GM21367 (cell line): ENCODE measurements around the gene ITPR2.
"Not testable (repeated sequence)": the region's sequence is repeated elsewhere in the genome, so short reads cannot be mapped to it uniquely, and the experiment has no call there.

Source experiments
- ATAC-seq: cut with Tn5 transposase; IDR thresholded peaks from one replicate; pipeline ENCODE4 v1.9.1; 2021; ENCODE audit not compliant: unreplicated experiment

Gene ITPR2

DNA sequence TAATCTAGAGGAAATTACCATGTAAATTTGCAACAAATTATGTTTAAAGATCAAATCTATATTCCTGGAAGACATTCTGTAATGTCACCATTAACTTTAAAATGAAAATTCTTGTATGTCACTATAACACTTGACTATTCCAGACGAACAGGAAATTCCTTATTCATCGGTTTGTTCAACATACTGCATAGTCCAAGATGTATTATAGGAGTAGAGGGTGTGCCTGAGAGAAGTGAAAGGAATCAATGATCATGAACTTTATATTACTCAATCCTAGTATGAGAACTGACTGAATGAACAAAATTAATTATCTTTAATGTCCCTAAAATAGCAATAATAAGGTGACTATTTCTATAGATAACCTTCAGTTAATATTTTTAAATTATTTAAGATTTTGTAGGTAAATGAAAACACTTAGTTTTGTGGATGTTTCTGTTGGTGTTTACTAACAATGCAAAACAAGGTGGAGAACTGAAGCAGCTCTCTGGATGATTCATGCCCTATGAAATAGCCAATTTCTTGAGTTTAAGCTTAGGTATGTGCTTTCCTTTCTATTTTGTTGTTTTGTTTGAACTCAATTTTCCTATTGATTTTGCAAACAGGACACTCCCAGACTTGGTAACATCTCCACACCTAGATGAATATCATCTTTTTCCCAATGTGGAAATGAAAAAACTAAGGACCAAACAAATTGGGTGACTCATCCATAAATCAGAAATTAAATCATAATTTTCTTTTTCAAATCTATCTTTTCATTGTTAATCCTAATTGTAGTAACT is 18.2 kb upstream of the ITPR2 start:
- ATAC-seq: no peak

DNA sequence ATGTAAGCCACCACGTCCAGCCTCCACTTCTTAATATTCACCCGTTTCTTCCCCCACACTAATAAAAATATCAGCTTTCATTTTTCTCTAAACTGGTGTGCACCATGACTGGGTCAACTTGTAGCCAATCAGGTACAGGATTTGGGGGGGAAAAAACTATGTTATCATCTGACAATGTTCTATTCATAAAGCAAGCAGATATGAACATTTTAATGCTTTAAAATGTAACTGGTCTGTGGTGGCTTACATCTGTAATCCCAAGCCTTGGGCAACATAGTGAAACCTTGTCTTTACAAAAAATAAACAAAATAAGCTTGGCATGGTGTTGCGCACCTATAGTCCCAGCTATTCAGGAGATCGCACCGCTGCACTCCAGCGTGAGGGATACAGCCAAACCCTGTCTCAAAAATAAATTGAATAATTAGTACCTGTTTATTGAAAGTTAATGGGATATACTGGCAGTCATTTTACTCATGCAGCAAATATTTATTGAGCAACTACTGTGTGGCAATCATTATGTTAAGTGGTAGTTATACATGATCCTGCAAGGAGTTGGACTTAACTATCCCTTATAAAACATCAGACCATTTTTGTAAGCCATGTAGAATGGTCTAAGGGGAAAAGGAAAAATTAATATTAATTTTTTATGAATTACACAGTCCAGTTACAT is 15.3 kb upstream of the ITPR2 start:
- no peak for ATAC-seq

DNA sequence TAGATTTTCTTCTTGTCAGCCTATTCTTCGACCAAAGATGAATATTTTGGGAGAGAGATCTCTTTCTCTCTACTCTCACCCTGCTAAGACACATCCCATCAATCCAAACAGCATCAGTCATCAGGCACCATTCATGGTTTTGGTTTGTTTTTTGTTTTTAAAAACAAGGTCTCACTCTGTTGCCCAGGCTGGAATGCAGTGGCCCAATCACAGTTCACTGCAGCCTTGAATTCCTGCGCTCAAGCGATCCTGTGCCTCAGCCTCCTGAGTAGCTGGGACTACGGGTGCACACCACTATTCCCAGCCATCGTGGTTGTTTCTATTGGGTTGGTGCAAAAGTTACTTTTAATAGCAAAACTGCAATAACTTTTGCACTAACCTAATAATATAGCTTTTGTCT is 14.4 kb upstream of the ITPR2 start:
- no peak for ATAC-seq

DNA sequence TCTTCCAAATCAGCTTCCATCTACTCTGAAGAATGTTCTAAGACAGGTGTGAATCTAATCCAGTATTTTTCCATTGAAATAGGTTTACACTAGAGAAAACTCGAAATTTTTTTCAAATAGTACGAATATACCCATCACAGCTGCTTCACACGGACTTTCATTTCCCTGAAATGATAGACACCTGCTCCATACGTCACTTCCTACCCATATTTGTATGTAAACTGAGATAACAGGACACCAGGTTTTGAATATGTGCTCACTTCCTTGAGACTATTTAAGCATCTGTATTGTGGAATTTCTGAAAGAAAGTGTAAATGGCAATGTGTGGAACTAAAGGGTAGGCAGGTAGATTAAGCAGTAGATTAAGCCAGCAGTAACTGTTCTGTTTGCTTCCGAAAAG is 13.4 kb upstream of the ITPR2 start:
- no peak for ATAC-seq

DNA sequence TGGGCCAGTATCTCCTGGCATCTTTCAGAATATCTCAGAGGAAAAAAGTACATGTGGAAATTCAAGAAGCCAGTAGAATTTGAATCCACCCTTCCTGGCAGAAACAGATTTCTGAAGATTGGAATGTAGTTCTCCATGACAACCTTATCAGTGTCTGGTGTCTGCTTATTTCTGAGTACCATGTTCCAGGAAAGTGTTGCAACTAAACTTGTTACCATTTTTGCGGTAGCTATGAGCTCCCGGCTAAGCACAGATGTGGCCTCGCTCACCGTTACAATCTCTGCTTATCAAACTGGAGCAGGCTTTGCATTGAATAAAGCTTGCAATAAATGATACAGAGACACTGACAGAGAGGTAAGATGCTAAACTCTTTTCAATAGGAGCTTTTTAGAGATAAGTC is 13.0 kb upstream of the ITPR2 start:
- no peak for ATAC-seq

DNA sequence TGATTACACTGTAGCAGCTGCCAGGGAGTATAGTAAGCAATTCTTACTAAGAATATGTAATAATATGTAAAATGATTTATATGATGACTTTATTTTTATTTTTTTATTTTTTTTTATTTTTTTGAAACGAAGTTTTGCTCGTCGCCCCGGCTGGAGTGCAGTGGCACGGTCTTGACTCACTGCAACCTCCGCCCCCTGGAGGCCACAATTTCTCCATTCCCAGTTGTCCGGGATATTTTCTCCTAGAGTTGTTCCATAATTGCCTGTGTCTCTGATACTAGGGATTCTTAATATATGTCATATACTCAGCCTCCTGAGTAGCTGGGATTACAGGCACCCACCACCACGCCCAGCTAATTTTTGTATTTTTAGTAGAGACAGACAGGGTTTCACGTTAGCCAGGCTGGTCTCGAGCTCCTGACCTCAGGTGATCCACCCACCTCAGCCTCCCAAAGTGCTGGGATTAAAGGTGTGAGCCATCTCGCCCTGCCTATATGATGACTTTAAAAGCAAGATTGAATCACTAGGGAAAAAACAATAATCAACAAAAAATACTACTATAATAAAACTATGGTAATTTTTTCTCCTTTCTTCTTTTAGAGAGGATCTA is 12.2 kb upstream of the ITPR2 start:
- no peak for ATAC-seq

DNA sequence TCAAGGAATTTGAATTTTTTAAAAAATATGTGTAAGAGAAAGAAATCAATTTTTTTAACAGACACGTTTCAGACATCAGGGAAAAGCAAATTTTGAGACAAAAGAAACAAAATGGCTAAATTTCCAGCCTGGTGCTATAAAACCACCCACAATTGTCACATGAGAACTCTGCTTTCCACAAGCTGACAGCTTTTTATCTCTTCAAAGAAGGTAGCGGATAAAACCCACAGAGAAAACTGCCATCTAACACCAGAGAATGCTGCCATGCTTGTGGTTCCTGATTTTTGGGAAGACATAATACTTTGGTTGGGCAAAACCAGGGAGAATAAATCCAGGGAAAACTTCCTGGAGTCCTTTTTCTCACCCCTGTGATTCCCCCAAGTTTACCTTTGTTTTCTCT is 10.3 kb upstream of the ITPR2 start:
- no peak for ATAC-seq

DNA sequence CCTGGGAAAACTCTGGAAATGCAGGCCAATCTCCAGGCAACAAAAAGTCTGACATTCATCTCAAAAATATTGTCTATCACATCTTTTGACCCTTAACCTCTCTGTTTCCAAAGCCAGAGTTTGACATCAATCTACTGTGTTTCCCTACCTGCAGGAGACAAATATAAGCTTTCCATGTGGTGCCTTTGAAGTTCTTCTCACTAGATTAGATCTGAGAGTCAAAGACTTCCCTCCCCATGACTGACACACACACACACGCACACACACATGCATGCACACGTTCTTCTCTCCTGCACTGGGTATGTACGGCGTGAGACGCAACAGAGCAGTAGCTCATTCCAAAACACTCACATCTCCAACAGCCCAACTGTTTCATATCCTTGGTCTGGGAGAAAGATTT is 8.1 kb upstream of the ITPR2 start:
- ATAC-seq: no peak

DNA sequence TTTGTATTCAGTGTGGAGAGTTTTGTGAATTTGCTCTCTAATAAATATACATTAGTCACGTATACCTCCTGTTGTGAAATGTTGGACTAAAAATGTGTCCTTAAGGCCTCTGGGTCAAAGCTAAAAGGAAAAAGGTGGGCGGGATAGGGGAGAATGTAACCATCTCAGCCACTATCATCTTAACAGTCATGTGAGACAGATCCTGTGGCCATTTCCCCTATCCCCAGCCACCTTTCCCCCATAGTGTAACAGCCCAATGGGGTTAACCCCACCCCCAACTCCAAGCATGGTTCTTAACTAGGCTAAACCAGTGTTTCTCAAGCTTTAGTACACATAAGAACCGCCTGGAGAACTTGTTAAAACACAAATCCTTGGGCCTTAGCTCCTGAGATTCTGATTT is 6.5 kb upstream of the ITPR2 start:
- no peak for ATAC-seq

DNA sequence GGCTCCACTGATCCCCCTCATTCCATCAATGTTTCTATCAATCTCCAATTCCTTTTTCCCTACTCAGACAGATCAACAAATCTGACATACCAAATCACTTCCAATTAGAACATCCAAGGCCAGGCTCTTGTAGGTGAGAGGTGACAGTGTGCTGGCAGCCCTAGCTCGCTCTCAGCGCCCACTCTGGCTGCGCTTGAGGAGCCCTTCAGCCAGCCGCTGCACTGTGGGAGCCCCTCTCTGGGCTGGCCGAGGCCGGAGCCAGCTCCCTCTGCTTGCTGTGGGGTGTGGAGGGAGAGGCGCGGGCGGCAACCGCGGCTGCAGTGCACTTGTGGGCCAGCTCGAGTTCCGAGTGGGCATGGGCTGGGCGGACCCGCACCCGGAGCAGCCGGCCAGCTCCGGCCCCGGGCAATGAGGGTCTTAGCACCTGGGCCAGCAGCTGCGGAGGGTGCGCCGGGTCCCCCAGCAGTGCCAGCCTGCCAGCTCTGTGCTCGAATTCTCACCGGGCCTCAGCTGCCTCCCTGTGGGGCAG is 6.0 kb upstream of the ITPR2 start:
- ATAC-seq: no peak

DNA sequence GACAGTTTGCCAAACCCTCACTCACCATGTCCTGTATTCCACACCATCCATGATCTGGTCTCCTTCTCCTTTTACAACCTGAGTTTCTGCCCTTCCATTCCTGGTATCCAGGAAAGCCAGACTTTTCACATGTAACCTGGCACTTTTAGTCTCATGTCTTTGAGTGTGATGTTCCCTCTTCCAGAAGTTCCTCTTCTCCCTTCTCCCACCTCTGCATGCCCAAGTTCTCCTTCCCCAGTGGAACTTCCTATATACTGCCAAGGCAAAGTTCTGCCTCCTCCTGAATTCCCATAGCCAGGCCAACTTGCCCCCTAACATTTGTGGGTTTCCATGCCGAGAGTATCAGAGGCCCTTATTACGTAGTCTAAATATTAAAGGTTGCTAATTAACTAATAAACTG is 3.2 kb upstream of the ITPR2 start:
- ATAC-seq: no peak

DNA sequence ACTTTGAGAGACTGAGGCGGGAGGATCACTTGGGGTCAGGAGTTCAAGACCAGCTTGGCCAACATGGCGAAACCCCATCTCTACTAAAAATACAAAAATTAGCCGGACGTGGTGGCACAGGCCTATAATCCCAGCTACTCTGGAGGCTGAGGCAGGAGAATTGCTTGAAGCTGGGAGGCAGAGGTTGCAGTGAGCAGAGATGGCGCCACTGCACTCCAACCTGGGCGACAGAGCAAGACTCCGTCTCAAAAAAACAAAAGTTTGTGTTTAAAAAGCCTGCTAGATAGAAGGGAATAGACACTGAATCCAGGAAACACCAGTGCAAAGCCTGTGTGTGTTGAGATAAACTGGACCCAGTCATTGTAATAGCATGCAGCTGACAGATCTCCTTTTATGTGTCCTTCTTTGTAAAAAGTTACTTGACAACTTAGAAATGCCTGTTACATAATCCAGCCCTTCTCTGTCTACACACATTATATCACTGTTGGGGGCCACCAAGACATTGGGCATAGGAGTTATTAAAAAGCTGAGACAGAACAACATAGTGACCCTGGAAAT is 1.6 kb upstream of the ITPR2 start:
- not testable (repeated sequence) for ATAC-seq

DNA sequence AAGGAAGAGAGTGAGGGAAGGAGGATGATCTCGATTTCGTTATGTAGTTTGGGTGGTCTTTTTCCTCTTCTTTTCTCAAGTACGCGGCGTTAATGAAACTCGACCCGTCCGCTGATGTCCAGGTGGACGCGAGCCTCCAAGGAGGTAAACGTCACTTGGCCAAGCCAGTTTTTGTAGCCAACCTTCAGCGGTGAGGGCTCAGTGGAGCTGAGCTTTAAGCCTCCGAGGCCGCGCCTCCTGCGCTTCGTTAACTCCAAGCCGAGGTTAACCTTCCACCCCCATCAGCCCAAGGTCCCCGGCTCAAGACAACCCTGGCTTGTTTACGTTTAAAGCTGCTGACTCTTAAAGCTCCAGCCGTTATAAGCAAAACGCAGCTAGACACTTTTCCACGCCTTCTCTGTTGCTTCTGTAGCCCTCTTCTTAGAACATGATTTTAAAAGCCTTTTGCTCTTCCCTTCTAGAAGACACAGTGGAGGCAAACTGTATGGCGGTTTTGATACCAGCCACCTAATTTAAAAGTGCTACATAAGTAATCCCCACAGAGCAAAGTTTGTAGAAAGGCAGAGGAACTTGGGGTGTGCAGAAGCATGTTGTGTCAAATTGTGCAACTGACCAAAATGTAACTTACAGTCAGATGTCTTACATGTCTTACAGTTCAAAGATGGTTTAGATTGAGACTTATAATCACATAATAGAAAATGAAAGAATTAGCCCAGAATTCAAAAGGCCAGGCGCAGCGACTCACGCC is 923 bp upstream of the ITPR2 start:
- ATAC-seq: no peak

DNA sequence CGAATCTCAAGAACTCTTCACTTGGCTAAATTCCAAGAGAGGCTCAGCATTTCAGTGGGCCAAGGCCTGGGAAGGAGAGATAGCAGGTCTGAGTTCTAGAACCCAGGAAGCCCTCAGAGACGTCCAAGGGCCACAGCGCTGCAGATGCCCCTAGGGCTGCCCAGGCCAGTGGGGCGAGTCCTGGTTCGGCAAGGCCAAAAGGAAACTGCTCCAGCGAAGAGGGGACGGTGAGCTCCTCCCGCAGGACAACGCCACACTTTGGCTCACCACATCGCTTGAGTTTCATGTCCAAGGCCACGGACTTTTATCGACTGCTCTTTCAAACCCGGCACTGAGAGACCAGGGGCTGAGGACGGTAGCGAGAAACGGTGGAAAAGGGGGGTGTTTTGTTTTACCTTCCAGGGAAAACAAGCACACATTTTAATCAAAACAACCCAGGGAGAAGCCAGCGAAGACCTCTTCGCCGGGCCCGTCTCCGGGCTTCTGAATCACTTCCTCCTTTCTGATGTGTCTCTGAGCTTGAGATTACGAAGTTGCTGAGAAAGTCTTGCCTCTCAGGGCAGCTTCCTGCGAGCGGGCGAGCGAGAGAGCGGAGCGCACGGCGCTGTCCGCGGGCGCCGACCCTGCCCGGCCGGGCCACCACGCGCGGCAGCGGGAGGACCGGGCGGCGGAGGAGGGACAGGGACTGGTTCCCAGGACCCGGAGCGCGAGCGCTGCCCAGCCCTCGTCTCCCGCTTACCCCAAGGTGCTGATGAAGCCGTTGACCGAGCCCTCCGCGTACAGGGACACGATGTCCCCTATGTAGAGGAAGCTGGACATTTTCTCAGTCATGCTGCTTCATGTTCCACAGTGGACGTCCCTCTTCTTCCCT is 808 bp downstream of the ITPR2 start:
- peak; percentile 34 for ATAC-seq

DNA sequence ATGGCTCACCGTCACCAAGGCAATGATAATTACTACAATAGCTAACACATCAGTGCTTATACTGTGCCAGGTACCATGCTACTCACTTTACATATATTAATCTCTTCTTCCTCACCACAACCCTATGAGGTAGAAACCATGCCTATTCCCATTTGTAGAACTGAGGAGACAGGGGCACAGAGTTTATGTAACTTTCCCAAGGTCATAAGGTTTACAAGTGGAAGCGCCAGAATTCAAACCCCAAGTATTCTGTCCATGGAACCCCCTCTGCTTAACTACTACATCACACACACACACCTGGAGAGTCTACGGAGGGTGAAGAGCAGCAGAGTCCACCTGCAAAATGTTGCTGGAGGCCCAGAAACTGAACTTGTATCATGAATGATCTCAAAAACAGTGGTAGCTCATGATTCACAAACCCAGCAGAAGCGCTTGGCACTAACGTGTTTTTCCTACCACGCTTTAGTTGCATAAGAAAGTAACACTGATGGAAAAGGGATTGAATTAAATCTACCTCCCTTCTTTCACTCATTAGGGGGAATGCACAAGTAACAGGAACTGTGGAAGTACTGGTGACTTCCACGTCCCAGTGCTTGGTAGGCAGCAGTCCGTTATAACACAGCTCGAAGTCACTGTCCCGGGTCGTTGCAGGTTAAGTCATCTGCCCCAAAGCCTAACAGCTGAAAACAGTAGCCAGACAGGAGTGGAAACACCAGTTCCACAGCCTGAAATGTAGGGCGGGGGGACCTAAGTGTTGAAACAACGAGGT is 2.0 kb downstream of the ITPR2 start:
- no peak for ATAC-seq

DNA sequence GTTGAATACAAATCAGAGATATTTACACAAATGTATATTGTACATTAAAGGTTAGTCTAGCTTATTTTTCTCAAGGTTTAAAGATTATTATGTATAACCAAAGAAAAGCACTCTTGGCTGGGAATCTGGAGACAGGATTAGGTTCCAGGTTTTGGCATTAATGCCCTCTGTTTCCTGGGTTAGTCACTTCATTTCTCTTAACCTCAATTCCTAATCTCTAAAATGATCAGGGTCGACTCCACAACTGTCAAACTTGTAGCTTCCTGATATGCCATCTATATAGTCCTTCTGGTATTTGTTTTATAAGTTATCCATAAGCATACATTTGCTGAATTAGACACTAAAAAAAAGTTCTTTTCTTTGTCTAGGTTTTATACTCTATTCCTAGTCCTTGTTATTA is 2.6 kb downstream of the ITPR2 start:
- ATAC-seq: no peak

DNA sequence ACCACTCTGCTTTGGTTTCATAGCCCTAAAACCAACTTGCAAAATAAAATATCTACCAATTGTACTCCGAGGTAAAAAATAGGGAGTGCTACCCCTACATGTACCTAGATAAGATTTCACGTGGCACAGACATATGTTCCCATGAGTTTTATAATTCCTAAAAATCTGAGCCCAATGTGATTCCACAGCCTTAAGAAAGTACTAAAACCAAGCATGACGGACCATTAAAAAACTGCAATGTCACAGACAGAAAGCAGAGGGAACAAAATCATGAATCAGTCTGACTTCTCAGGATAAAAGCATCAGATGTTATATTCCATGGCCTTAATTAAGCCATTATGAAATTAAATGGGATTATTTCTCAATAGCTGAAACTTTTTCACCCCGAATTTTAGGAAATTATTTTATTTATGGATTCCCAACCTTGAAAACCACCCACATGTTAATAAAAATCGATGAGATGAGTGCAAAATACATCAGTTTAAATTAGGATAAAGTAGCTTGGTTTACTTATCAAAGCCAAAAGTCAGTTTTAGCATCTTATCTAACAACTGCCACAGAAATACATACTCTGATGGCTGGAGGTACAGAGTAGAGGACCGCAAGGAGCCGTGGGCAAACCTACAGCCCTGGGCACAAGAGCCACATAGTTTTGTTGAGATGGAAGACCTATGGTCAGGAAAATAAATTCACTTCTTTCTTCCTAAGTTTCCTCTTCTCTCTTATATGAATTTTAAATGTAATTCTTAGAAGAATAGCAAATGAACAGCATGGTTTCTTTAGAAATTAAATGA is 4.5 kb downstream of the ITPR2 start:
- no peak for ATAC-seq

DNA sequence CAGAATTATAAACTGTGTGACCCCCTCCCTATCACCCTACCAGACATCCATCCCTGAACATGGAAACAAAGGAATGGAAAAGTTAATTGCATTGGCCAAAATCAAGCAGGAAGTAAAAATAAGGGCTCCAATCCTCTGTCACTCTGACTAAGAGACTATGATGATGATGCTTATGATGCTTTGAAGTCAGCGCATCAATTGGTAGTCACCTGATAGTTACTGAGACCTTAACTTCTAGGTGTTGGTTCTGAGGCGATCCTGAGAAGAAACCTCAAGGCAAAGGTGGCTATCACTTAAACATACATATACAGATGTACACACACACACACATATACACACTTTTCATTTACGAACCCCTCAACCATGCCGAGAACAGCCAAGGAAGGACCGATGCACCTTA is 6.6 kb downstream of the ITPR2 start:
- ATAC-seq: no peak
